ENCODE results near the gene OXT.
"Not testable (repeated sequence)": the region's sequence is repeated elsewhere in the genome, so short reads cannot be mapped to it uniquely, and the experiment has no call there.

The OXT gene

DNA sequence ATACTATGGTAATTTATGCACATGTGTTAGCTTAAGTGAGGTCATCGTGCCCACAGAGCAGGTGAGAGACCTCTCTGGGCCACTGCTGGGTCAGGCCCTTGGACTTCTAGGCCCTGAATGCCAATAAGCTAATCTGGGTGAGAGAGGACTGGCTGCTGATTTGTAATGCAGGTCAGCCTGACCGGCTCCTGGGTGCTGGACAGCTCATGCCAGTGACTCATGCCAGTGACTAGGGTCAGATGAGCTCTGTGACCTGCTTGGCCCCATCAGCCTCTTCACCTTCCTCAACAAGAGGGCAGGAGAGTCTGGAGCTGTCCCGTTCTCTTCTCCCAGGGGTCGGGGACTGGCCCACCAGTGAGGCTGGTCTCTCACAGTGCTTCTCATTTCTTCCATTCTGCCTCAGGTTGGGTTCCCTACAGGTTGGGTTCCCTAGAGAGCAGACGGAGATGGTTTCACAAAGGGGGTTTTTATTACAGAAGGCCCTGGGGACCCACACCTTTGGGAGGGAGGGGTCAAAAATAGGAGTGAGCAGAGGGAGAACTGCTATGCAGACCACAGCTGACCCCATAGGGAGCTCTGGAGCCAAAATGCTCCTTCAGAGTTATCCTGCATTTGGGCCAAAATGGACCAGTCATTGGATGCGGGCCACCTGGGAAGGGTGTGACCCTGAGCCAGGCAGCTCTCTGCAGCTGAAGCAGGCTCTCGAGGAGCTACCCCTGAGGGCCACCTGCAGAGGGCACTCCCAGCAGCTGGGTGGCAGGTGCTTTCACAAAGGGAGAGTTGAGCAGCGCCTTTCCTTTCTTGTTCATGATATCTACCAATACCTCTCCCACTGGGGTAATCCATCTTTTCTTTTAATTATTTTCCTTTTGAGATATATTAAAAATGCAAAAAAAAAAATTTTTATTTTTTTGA, 2.2 kb upstream of the OXT start:
- no peak for DNase-seq (ENCODE audit: low spot score)
- H3K27ac ChIP-seq, result no peak overlapping the region
- POLR2A ChIA-PET (ENCODE audit: low non-redundant PET), result no interaction called here
- CTCF ChIA-PET, result interaction anchor here (0.5 to 0.9 kb wide), 2 partner anchors 14 to 1678 kb away, joined by 3 to 6 read pairs; no protein-coding TSS in a partner anchor
- TF ChIP-seq, protein P1, sequence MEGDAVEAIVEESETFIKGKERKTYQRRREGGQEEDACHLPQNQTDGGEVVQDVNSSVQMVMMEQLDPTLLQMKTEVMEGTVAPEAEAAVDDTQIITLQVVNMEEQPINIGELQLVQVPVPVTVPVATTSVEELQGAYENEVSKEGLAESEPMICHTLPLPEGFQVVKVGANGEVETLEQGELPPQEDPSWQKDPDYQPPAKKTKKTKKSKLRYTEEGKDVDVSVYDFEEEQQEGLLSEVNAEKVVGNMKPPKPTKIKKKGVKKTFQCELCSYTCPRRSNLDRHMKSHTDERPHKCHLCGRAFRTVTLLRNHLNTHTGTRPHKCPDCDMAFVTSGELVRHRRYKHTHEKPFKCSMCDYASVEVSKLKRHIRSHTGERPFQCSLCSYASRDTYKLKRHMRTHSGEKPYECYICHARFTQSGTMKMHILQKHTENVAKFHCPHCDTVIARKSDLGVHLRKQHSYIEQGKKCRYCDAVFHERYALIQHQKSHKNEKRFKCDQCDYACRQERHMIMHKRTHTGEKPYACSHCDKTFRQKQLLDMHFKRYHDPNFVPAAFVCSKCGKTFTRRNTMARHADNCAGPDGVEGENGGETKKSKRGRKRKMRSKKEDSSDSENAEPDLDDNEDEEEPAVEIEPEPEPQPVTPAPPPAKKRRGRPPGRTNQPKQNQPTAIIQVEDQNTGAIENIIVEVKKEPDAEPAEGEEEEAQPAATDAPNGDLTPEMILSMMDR (conservative IDR thresholded peaks at IDR 0.05; ENCODE audit: low read depth), result no peak

DNA sequence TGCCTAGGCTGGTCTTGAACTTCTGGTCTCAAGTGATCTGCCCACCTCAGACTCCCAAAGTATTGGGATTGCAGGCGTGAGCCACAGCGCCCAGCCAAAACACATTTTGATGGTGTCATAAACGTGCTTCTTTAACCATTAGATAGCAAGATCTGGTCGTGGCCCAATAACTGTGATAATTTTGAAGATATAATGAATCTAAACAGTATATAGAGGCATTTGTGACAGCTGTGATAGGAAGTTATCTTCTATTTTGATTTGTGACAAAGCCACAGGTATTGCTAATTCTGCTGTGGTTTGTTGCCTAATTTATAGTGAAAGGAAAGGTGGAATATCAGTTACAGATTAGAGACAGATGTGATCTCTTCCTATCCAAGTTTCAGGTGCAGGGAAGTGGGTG, 695 bp upstream of the OXT start:
- CTCF ChIA-PET, result no interaction called here
- no peak overlapping the region for H3K27ac ChIP-seq
- no peak for DNase-seq (ENCODE audit: low spot score)
- TF ChIP-seq, protein P1 (conservative IDR thresholded peaks at IDR 0.05; ENCODE audit: low read depth), result no peak
- POLR2A ChIA-PET (ENCODE audit: low non-redundant PET), result no interaction called here

DNA sequence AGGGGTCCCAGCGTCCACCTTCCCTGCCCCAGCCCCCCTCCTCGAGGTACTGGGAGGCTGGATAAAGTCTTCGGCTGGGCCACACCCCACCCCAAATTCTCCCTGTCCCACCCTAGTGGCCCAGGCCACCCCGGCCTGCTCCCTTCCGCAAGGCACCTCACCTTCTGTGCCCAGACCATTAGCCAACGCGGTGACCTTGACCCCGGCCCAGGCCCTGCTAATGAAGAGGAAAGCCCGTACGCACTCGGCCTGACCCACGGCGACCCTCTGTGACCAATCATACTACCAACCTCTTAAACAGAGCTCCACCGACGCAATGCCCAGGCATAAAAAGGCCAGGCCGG, 182 bp upstream of the OXT start:
- TF ChIP-seq, protein P1 (conservative IDR thresholded peaks at IDR 0.05; ENCODE audit: low read depth), result no peak
- DNase-seq (ENCODE audit: low spot score), result no peak
- CTCF ChIA-PET, result no interaction called here
- POLR2A ChIA-PET (ENCODE audit: low non-redundant PET), result no interaction called here
- H3K27ac ChIP-seq, result no peak overlapping the region

DNA sequence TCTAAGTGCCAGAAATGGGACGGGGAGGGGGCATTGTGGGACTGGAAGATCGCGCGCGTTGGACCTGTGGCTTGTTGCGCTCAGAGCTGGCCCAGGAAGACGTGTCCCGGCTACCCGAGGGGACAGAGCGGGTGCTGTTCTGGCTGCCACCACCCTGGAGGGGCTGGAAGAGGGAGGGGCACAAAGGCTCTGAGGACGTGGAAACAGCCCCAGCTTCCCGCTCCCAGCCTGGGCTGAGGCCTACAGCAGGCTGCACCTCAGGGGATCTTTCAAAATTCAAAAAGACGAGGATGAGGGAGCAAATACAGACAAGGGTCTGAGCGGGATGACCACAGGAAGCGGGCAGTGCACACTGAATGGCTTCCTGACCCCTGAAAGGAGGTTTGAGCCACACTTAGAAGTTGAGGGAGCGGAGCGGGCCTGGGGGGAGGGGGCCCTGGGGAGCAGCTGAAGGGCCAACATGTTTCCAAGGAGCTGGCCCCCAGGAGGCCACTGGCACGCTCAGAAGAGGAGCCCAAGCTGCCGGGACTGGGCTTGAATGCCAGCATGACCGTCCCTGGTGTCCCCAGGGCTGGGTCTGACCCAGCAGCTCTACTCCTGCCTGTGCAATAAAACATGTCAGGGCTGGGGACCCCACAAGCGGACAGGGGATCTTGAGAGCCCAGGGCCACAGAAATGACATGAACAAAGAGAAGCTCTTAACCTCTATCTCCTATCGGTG, 1.3 kb downstream of the OXT start:
- ChIA-PET CTCF (interaction anchor here (0.6 kb wide), 2 partner anchors 16 to 398 kb away, joined by 4 to 6 read pairs; no protein-coding TSS in a partner anchor), POLR2A (ENCODE audit: low non-redundant PET) (no interaction called here)

DNA sequence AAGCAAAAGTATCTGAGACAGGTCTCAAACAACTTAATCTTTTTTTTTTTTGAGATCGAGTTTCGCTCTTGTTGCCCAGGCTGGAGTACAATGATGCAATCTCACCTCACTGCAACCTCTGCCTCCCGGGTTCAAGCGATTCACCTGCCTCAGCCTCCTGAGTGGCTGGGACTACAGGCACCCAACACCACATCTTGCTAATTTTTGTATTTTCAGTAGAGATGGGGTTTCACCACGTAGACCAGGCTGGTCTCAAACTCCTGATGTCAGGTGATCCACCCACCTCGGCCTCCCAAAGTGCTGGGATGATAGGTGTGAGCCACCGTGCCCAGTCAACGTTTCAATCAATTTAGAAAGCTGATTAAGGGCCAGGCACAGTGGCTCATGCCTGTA, 1.8 kb downstream of the OXT start:
- DNase-seq (ENCODE audit: low spot score); H3K27ac ChIP-seq; POLR2A ChIA-PET (ENCODE audit: low non-redundant PET): not testable (repeated sequence)
- CTCF ChIA-PET, result interaction anchor here (0.6 kb wide), 1 partner anchor 16 kb away, joined by 6 read pairs; no protein-coding TSS in a partner anchor

More for the DNA sequence above, 1.3 kb downstream of the OXT start:
- no peak overlapping the region for H3K27ac ChIP-seq
- TF ChIP-seq, protein P1 (conservative IDR thresholded peaks at IDR 0.05; ENCODE audit: low read depth), result no peak
- DNase-seq (ENCODE audit: low spot score), result no peak

DNA sequence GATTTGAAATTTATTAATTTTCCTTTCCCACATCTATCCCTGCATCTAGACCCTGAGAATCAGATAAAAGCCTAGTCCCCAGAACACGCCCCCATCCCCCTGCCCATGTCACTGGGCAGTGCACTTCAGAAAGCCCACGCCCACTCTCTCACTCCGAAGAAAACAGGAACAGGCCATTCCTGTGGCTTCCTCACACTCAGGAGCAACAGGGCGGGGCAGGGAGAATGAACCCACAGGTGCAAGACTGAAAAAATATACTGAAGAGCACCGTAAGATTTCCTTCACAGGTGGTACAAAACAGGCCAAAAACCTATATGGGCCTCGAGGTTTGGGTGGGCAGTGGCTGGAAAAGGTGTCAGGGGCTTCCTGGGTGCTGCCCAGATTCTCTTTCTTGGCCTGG, 3.4 kb downstream of the OXT start:
- ChIA-PET CTCF (no interaction called here), POLR2A (ENCODE audit: low non-redundant PET) (no interaction called here)
- no peak overlapping the region for H3K27ac ChIP-seq
- TF ChIP-seq, protein P1 (conservative IDR thresholded peaks at IDR 0.05; ENCODE audit: low read depth), result no peak
- no peak for DNase-seq (ENCODE audit: low spot score)

DNA sequence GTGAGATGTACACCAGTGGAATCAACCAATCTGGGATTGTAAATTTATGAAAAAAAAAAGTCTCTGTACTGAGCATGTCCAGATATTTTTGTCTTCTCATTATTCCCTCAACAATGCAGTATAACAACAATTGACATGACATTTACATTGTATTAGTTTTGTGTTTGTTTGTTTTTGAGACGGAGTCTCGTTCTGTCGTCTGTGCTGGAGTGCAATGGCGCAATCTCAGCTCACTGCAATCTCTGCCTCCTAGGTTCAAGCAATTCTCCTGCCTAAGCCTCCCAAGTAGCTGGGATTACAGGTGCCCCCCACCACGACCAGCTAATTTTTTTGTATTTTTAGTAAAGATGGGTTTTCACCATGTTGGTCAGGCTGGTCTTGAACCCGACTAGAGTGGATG, 3.9 kb downstream of the OXT start:
- CTCF ChIA-PET; DNase-seq (ENCODE audit: low spot score); POLR2A ChIA-PET (ENCODE audit: low non-redundant PET); H3K27ac ChIP-seq: not testable (repeated sequence)
